Choroid plexus epithelial cell (primary cell): ENCODE results near the gene HNRNPR.

Experiments
- DNase-seq: peaks from one replicate; pipeline ENCODE4 v3.0.0-alpha.2; 2010; ENCODE audit warnings: low read depth
- H3K4me3 ChIP-seq: 2 replicates; pipeline ENCODE4 v1.5.1; 2011; ENCODE audit warnings: low read depth, mild to moderate bottlenecking, control low read depth, low read length, moderate library complexity
- CTCF ChIP-seq: conservative IDR thresholded peaks from 2 replicates; pipeline ENCODE4 v1.5.1; 2011; ENCODE audit warnings: low read depth, mild to moderate bottlenecking, control low read depth, inconsistent platforms, low read length, moderate library complexity

HNRNPR gene

GRCh38 chr1:23371987-23372880, 28.1 kb upstream of the HNRNPR start:
- H3K4me3 ChIP-seq: no peak overlapping the region
- no peak for DNase-seq
- no peak for TF ChIP-seq CTCF

- peak; percentile 34 for TF ChIP-seq CTCF
- peak overlapping the region; percentile 98 for H3K4me3 ChIP-seq
- DNase-seq: peak; percentile 53
These were observed 26.9 kb upstream of the HNRNPR start for GRCh38 chr1:23370709-23371584.

GRCh38 chr1:23370330-23370708, 26.2 kb upstream of the HNRNPR start:
- TF ChIP-seq CTCF: peak; percentile 4
- H3K4me3 ChIP-seq: peak overlapping the region; percentile 98
- no peak for DNase-seq

- peak; percentile 96 for DNase-seq
- no peak for TF ChIP-seq CTCF
- peak within 1 kb of the TSS; percentile 98 for H3K4me3 ChIP-seq
These were observed 25.4 kb upstream of the HNRNPR start, which contains the start of gene ZNF436 for GRCh38 chr1:23369335-23370013. Gene ZNF436 (minus strand): TSS chr1:23369836. CDS start chr1:23368005, 1,831 bp downstream.

GRCh38 chr1:23368562-23369334, 24.7 kb upstream of the HNRNPR start:
- peak overlapping the region; percentile 98 for H3K4me3 ChIP-seq
- peak; percentile 32 for TF ChIP-seq CTCF
- peak; percentile 94 for DNase-seq
